ENCODE measurements around the gene PDE4D.

Gene PDE4D

DNA sequence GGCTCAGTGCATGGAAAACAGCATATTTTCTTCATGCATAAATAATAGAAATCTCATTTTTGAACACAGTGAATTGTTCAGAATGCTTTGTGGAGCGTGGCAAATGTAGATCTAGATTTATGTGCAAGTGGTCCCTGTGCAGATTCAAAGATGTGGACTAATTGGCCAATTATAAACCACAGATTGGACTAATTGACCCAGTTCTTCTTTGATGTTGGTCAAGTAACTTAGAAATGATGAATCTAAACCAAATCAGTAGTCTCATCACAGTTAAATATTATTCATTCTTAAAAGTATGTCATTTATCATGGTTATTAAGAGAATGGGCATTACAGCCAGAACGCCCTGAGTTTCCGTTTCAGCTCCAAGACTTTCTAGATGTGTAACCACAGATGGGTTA is 11.7 kb upstream of the PDE4D start:
- no peak for DNase-seq (ENCODE audit: low spot score)
- TF ChIP-seq, protein P1, sequence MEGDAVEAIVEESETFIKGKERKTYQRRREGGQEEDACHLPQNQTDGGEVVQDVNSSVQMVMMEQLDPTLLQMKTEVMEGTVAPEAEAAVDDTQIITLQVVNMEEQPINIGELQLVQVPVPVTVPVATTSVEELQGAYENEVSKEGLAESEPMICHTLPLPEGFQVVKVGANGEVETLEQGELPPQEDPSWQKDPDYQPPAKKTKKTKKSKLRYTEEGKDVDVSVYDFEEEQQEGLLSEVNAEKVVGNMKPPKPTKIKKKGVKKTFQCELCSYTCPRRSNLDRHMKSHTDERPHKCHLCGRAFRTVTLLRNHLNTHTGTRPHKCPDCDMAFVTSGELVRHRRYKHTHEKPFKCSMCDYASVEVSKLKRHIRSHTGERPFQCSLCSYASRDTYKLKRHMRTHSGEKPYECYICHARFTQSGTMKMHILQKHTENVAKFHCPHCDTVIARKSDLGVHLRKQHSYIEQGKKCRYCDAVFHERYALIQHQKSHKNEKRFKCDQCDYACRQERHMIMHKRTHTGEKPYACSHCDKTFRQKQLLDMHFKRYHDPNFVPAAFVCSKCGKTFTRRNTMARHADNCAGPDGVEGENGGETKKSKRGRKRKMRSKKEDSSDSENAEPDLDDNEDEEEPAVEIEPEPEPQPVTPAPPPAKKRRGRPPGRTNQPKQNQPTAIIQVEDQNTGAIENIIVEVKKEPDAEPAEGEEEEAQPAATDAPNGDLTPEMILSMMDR (IDR thresholded peaks at IDR 0.05), result no peak
- no peak overlapping the region for H3K27ac ChIP-seq
- no peak overlapping the region for H3K4me3 ChIP-seq

- TF ChIP-seq, protein P1 (IDR thresholded peaks at IDR 0.05), result no peak
- H3K4me3 ChIP-seq, result no peak overlapping the region
- no peak overlapping the region for H3K27ac ChIP-seq
- no peak for DNase-seq (ENCODE audit: low spot score)
Measured at GRCh38 chr5:59897075-59897474, 3.5 kb upstream of the PDE4D start.

GRCh38 chr5:59891962-59892643 is 1.4 kb downstream of the PDE4D start:
- no peak for DNase-seq (ENCODE audit: low spot score)
- Histone ChIP-seq H3K27ac (no peak overlapping the region), H3K4me3 (no peak overlapping the region)
- TF ChIP-seq, protein P1 (IDR thresholded peaks at IDR 0.05), result no peak

GRCh38 chr5:59887274-59887673 is 6.3 kb downstream of the PDE4D start:
- no peak overlapping the region for H3K4me3 ChIP-seq
- DNase-seq (ENCODE audit: low spot score), result no peak
- H3K27ac ChIP-seq, result no peak overlapping the region
- TF ChIP-seq, protein P1 (IDR thresholded peaks at IDR 0.05), result no peak

DNA sequence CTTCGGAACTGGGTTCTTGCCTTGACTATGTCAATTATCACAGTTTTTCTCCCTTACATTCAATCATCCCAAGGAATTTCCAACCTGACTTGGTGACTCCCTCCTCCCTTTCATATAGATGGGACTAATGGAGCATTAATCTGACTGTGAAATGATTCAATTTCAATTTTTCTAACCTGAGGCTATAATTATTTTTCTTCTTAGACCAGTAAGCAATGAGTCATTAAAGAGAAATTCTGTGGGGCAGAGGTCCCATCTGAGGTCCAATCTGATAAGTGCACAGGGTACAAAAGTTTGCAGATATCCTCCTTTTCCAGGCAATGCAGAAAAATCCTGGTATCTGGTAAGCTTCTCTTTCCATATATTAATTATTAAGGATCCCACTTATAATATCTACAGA is 18.9 kb downstream of the PDE4D start:
- no peak overlapping the region for H3K27ac ChIP-seq
- no peak overlapping the region for H3K4me3 ChIP-seq
- TF ChIP-seq, protein P1 (IDR thresholded peaks at IDR 0.05), result no peak
- DNase-seq (ENCODE audit: low spot score), result no peak

GRCh38 chr5:59873113-59873512 is 20.4 kb downstream of the PDE4D start:
- Histone ChIP-seq H3K27ac (no peak overlapping the region), H3K4me3 (no peak overlapping the region)
- no peak for DNase-seq (ENCODE audit: low spot score)
- TF ChIP-seq, protein P1 (IDR thresholded peaks at IDR 0.05), result no peak

GRCh38 chr5:59866661-59867060 is 26.9 kb downstream of the PDE4D start:
- no peak for DNase-seq (ENCODE audit: low spot score)
- TF ChIP-seq, protein P1 (IDR thresholded peaks at IDR 0.05), result no peak
- Histone ChIP-seq H3K4me3 (no peak overlapping the region), H3K27ac (no peak overlapping the region)
